Stimulated activated CD8-positive, alpha-beta memory T cell treated with anti-CD3 and anti-CD28 coated beads, Interleukin-7, amount 100 ng/mL, for 1 hour (primary cell): ENCODE measurements around the gene PNLIPRP1.

Experiments
- DNase-seq, 2 donors: peaks; one replicate each; pipeline ENCODE4 v3.0.0-alpha.2; 2020; ENCODE audit warnings: low read depth in 2 of 2

The PNLIPRP1 gene

GRCh38 chr10:116599991-116600390, 9.2 kb downstream of the PNLIPRP1 start:
- DNase-seq, result no peak

- DNase-seq, result no peak
These were observed 12.1 kb downstream of the PNLIPRP1 start for GRCh38 chr10:116602648-116603400.

GRCh38 chr10:116606061-116606483, 15.3 kb downstream of the PNLIPRP1 start:
- DNase-seq, result no peak

- DNase-seq, result no peak
These were observed 16.6 kb downstream of the PNLIPRP1 start for GRCh38 chr10:116607336-116607735.

- no peak for DNase-seq
These were observed 18.2 kb downstream of the PNLIPRP1 start for GRCh38 chr10:116608686-116609594.

GRCh38 chr10:116610443-116611152, 19.8 kb downstream of the PNLIPRP1 start:
- no peak for DNase-seq

GRCh38 chr10:116611153-116611545, 20.4 kb downstream of the PNLIPRP1 start:
- DNase-seq, result no peak

GRCh38 chr10:116612107-116612769, 21.5 kb downstream of the PNLIPRP1 start:
- no peak for DNase-seq

GRCh38 chr10:116613471-116613870, 22.7 kb downstream of the PNLIPRP1 start:
- DNase-seq, result no peak

GRCh38 chr10:116614796-116615195, 24.0 kb downstream of the PNLIPRP1 start:
- no peak for DNase-seq

- no peak for DNase-seq
These were observed 24.5 kb downstream of the PNLIPRP1 start for GRCh38 chr10:116615199-116615776.

- DNase-seq, result no peak
These were observed 30.0 kb downstream of the PNLIPRP1 start, which contains the start of gene PNLIPRP2 for GRCh38 chr10:116620423-116621400. Gene PNLIPRP2 (plus strand): TSS chr10:116620953.

- no peak for DNase-seq
These were observed 30.7 kb downstream of the PNLIPRP1 start for GRCh38 chr10:116621476-116621875.

- DNase-seq, result no peak
These were observed 31.3 kb downstream of the PNLIPRP1 start for GRCh38 chr10:116621934-116622655.

GRCh38 chr10:116625845-116626244, 35.1 kb downstream of the PNLIPRP1 start:
- DNase-seq, result no peak

- no peak for DNase-seq
These were observed 36.1 kb downstream of the PNLIPRP1 start for GRCh38 chr10:116626815-116627214.

- no peak for DNase-seq
These were observed 36.7 kb downstream of the PNLIPRP1 start for GRCh38 chr10:116627386-116627933.

GRCh38 chr10:116629340-116629739, 38.6 kb downstream of the PNLIPRP1 start:
- no peak for DNase-seq

- no peak for DNase-seq
These were observed 39.3 kb downstream of the PNLIPRP1 start for GRCh38 chr10:116630020-116630419.
